ENCODE data around the gene EPGN.

The EPGN gene

GRCh38 chr4:74344031-74344430, 35.8 kb downstream of the EPGN start:
- DNase-seq = no peak

- no peak for DNase-seq
Measured at GRCh38 chr4:74353858-74354257, 45.6 kb downstream of the EPGN start.

DNA sequence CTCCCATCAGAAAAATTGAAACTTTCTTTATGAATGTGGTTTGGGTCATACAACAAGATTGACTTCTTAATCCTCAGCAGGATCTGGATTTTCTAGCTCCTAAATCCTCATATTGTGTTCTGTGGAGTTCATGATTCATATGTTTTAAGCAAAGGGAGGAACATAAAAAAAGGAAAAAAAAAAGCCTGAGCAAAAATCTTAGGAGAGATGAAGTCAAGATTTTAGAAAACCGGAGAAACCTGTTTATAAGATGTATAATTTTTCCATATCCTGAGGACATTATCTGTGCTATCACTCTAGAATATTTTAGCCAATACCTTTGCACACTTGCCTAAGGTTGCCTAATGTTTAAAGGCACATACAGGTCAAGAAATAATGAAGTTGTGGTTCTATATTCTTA, 49.7 kb downstream of the EPGN start:
- DNase-seq = no peak

- DNase-seq = no peak
Measured at GRCh38 chr4:74361671-74362070, 53.4 kb downstream of the EPGN start.

GRCh38 chr4:74362347-74362746, 54.1 kb downstream of the EPGN start:
- no peak for DNase-seq

DNA sequence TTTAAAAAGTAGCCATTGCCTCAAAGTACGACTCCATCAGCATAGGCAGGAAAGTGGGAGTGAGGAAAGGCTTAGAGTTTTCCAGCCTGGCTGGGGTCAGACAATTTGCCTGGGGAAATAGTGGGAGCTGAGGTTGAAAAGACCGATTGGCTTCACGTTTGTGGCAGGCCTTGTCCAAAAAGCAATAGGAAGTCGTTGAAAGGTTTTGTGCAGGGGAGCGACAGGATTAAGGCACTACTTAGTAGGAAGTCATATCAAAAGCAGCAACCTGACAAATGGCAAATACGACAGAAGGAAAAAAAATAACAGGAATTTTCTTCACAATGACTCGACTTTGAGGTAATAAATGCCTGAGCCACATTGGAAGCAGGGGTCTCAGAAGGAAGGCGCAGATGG, 56.0 kb downstream of the EPGN start:
- no peak for DNase-seq

- peak; percentile 10 for DNase-seq
Measured at GRCh38 chr4:74364652-74365491, 56.6 kb downstream of the EPGN start, which contains the start of gene EREG. Gene EREG (plus strand): TSS chr4:74365145. CDS start chr4:74365309, 164 bp downstream.

DNA sequence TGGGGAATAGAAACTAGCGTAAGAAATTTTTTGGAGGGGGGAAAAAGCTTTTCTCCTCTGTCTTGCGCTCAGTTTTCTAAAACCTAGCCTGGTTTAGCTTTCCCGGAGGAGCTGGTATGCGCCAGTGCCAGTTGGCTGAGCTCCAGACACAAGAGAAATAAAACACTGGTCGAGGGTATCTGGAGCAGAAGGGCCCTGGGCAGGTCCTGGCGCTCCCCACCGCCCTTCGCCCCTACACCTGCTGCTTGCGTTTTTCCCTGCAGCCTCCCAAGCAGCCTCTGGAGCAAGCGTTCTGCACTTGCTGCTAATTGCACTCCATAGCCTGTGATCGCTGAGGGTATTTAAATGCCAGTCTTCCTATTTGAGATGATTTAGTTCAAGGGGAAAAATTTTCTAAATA, 57.5 kb downstream of the EPGN start:
- no peak for DNase-seq
